K562 (cell line): ENCODE results near the gene TXNRD1. TPM values are rescaled to one million over a fixed set of nuclear protein-coding genes. Genes with fewer than 3 reads are reported as not detected.
A peak's percentile ranks its signal among the peaks of the same experiment; 100 is the strongest.

ENCODE experiments used
- ATAC-seq: fragments of 200-7000 bp; cut with Tn5 transposase; 3 replicates; pipeline ENCODE4 v1.9.1; 2020; ENCODE audit warnings: moderate library complexity
- BruUV-seq: library from RNA; stranded (reverse); fragments of 400-500 nt; replicated peaks from 2 replicates; lab custom pipeline; 2021; lab: Mats Ljungman, UMichigan
- CTCF ChIA-PET: fragments of 300-600 bp; formaldehyde crosslinking; extraction: SDS; loops from one replicate; lab custom pipeline; 2021; ENCODE audit warnings: low intra/inter-chr PET ratio; lab: Yijun Ruan, JAX
- POLR2A ChIA-PET: fragments of 300-600, 350-650 bp; sonication (Branson Sonifier 250); formaldehyde crosslinking; extraction: SDS; loops from one replicate; lab custom pipeline; 2021; ENCODE audit warnings: antibody characterized with exemption, inconsistent platforms; lab: Yijun Ruan, JAX
- DNase-seq, 4 experiments: peaks; one replicate each; pipeline versions ENCODE4 v3.0.0 to v3.0.0-alpha.2; 2011 to 2018; ENCODE audit warnings: low spot score in 3 of 4, mixed read lengths in 3 of 4; ENCODE audit errors: extremely low read depth in 1 of 4
- FAIRE-seq: peaks from 2 replicates; lab custom pipeline; 2011; peaks lifted over from hg19 to GRCh38; lab: Jason Lieb, UNC
- H2AFZ ChIP-seq: 2 replicates; pipeline ENCODE4 v1.6.0; 2011; ENCODE audit warnings: low read depth, low read length, control low read depth, inconsistent platforms
- H3K27ac ChIP-seq: fragments of 200-600 bp; 3 replicates; pipeline ENCODE4 v1.8.0; 2011; ENCODE audit warnings: low read depth, mild to moderate bottlenecking, control low read depth, inconsistent platforms, low read length, moderate library complexity, mixed read lengths; ENCODE audit errors: extremely low read depth
- H3K27me3 ChIP-seq, 2 experiments: fragments of 300-600 bp in 1 of 2; 2 replicates in 1 of 2; 3 replicates in 1 of 2; pipeline versions ENCODE4 v1.6.0 to v1.8.0; 2011; ENCODE audit warnings: inconsistent platforms in 2 of 2, low read length in 2 of 2, mild to moderate bottlenecking in 1 of 2, mixed read lengths in 1 of 2, moderate library complexity in 1 of 2; ENCODE audit not compliant: control insufficient read depth in 2 of 2, insufficient read depth in 2 of 2
- H3K36me3 ChIP-seq: fragments of 300-600 bp; 3 replicates; pipeline ENCODE4 v1.8.0; 2011; ENCODE audit warnings: mild to moderate bottlenecking, low read length, inconsistent platforms; ENCODE audit not compliant: control insufficient read depth, insufficient read depth
- H3K4me1 ChIP-seq, 2 experiments: fragments of 200-600 bp in 1 of 2; replicated peaks in 1 of 2; 2 replicates in 1 of 2; 3 replicates in 1 of 2; pipeline versions ENCODE4 v1.5.1 to v1.8.0; 2011; ENCODE audit warnings: inconsistent platforms in 2 of 2, low read length in 2 of 2, mild to moderate bottlenecking in 1 of 2, mixed read lengths in 1 of 2, moderate library complexity in 1 of 2; ENCODE audit not compliant: control insufficient read depth in 2 of 2, insufficient read depth in 2 of 2
- H3K4me2 ChIP-seq: 2 replicates; pipeline ENCODE4 v1.6.1; 2011; ENCODE audit warnings: low read length, control low read depth, inconsistent platforms, mixed read lengths; ENCODE audit not compliant: insufficient read depth
- H3K4me3 ChIP-seq: fragments of 200-600 bp; sonication (generic), shearing (Covaris generic); 2 replicates; pipeline ENCODE4 v1.5.1; 2016; ENCODE audit warnings: control low read depth, inconsistent platforms
- H3K79me2 ChIP-seq: fragments of 200-600 bp; 3 replicates; pipeline ENCODE4 v1.8.0; 2011; ENCODE audit warnings: low read length, inconsistent platforms; ENCODE audit not compliant: control insufficient read depth, insufficient read depth
- H3K9ac ChIP-seq, 2 experiments: 2 replicates each; pipeline versions ENCODE4 v1.6.0 to v1.6.1; 2011; ENCODE audit warnings: low read depth in 2 of 2, low read length in 2 of 2, control low read depth in 1 of 2, inconsistent platforms in 1 of 2, mild to moderate bottlenecking in 1 of 2, mixed read lengths in 1 of 2; ENCODE audit not compliant: insufficient read depth in 1 of 2
- H3K9me1 ChIP-seq: one replicate; pipeline ENCODE4 v1.6.0; 2011; ENCODE audit warnings: inconsistent platforms, mild to moderate bottlenecking, low read length, moderate library complexity; ENCODE audit not compliant: control insufficient read depth, insufficient read depth
- H3K9me3 ChIP-seq: replicated peaks from 2 replicates; pipeline ENCODE4 v1.5.1; 2011; ENCODE audit warnings: low read depth, low read length, inconsistent platforms; ENCODE audit not compliant: control insufficient read depth, insufficient read depth
- H4K20me1 ChIP-seq: replicated peaks from 2 replicates; pipeline ENCODE4 v1.6.1; 2011; ENCODE audit warnings: low read length, inconsistent platforms, mixed read lengths; ENCODE audit not compliant: control insufficient read depth, insufficient read depth
- CBX5 ChIP-seq: IDR thresholded peaks from 2 replicates; pipeline ENCODE4 v1.6.1; 2014; ENCODE audit warnings: low read depth, borderline replicate concordance
- CREB1 ChIP-seq, 2 experiments: sonication (generic) in 1 of 2; formaldehyde crosslinking in 1 of 2; IDR thresholded peaks; 2 replicates each; pipeline versions ENCODE4 v1.6.1 to v1.8.0; 2012 to 2022; ENCODE audit warnings: inconsistent platforms in 1 of 2, mild to moderate bottlenecking in 1 of 2, missing genetic modification reagents in 1 of 2, moderate library complexity in 1 of 2
- CREB3L1 ChIP-seq: fragments of 450-650 bp; IDR thresholded peaks from 2 replicates; pipeline ENCODE4 v1.6.1; 2014; ENCODE audit warnings: low read depth, mild to moderate bottlenecking, moderate library complexity, borderline replicate concordance
- GATA2 ChIP-seq: sonication (generic); formaldehyde crosslinking; IDR thresholded peaks from 2 replicates; pipeline ENCODE4 v1.4.0; 2020; ENCODE audit warnings: mild to moderate bottlenecking, missing genetic modification reagents
- GTF2A2 ChIP-seq: IDR thresholded peaks from 2 replicates; pipeline ENCODE4 v1.6.1; 2016; ENCODE audit warnings: mild to moderate bottlenecking, missing genetic modification characterization, missing compliant biosample characterization
- L3MBTL2 ChIP-seq: fragments of 450-650 bp; IDR thresholded peaks from 2 replicates; pipeline ENCODE4 v1.6.1; 2016; ENCODE audit warnings: mild to moderate bottlenecking, moderate library complexity
- MCM5 ChIP-seq: fragments of 450-650 bp; IDR thresholded peaks from 2 replicates; pipeline ENCODE4 v1.6.1; 2016; ENCODE audit warnings: low read depth
- OTX1 ChIP-seq: fragments of 450-650 bp; formaldehyde crosslinking; IDR thresholded peaks from 2 replicates; pipeline ENCODE4 v1.4.0; 2022; ENCODE audit warnings: mild to moderate bottlenecking
- RFX1 ChIP-seq: fragments of 450-650 bp; IDR thresholded peaks from 2 replicates; pipeline ENCODE4 v1.6.1; 2016; ENCODE audit warnings: mild to moderate bottlenecking, moderate library complexity
- SETDB1 ChIP-seq: IDR thresholded peaks from one replicate; pipeline ENCODE4 v1.6.1; 2012; ENCODE audit warnings: low read length, control low read depth, inconsistent platforms
- ZNF583 ChIP-seq: fragments of 250-450 bp; sonication (Bioruptor Pico); IDR thresholded peaks from 2 replicates; pipeline ENCODE4 v1.4.0; 2020
- ZNF696 ChIP-seq: fragments of 250-450 bp; sonication (Bioruptor Pico); conservative IDR thresholded peaks from 2 replicates; pipeline ENCODE4 v1.4.0; 2020; ENCODE audit warnings: mild to moderate bottlenecking, moderate library complexity
- WGBS: fragments of 100-300 bp; shearing (Covaris generic); methylation state at CpG from one replicate; pipeline ENCODE4 v1.1.6; 2016; ENCODE audit warnings: low coverage, mixed read lengths; ENCODE audit not compliant: insufficient coverage; ENCODE audit errors: missing lambda C conversion rate; 5-methylcytosine and 5-hydroxymethylcytosine counted together
- in situ Hi-C: fragments of 300-500 bp; cut with MboI; formaldehyde crosslinking; loops from 4 replicates; pipeline ENCODE4 v1.15.0; 2018; ENCODE audit warnings: inconsistent platforms, mixed read lengths
- intact Hi-C: fragments of 100-400 bp; cut with micrococcal nuclease; formaldehyde crosslinking; loops from 2 replicates; pipeline ENCODE4 v1.14.2; 2022
- polyA plus RNA-seq, 8 experiments: library from polyadenylated mRNA; depleted of rRNA in 4 of 8; stranded (reverse) in 5 of 8; unstranded in 3 of 8; fragments of >200 nt; fragmentation: Nextera tagmentation in 2 of 8; fragmentation: Illumina TruSeq in 1 of 8; extraction: Ambion mirVana in 2 of 8; extraction: Trizol in 1 of 8; gene quantifications; 2 replicates each; pipeline versions ENCODE4 v1.2.1 to v1.2.3, GENCODE V29; 2011 to 2014; ENCODE audit warnings: inconsistent platforms in 1 of 8, missing spikeins in 1 of 8
- total RNA-seq, 7 experiments: library from RNA; depleted of rRNA in 6 of 7; stranded (reverse); fragments of >200 nt in 6 of 7; fragmentation: Illumina TruSeq in 2 of 7; extraction: Trizol in 2 of 7; gene quantifications; 2 replicates each; pipeline versions ENCODE4 v1.2.1 to v1.2.3, GENCODE V29; 2011 to 2021; ENCODE audit warnings: low replicate concordance in 1 of 7

Gene TXNRD1
- total and polyA plus RNA-seq, 9 of the 15 experiments (the other 6 are each of a cell fraction or from before 2014, with no cell fraction given), result 107 to 189 (median 146) TPM

- TF ChIP-seq CREB1 (IDR thresholded peaks at IDR 0.05) (no peak), CREB1 (CRISPR knock-in tag; IDR thresholded peaks at IDR 0.05) (no peak), ZNF583 (no peak), CREB3L1 (no peak), CBX5 (no peak), RFX1 (peak; percentile 65), SETDB1 (no peak), ZNF696 (CRISPR knock-in tag) (no peak), GATA2 (no peak), L3MBTL2 (no peak)
These were observed 145.6 kb downstream of the TXNRD1 start (continued) for GRCh38 chr12:104360983-104361707.

- no peak overlapping the region for H3K4me2 ChIP-seq
- intact Hi-C loops, result no loop called here
- no peaks in the 10 kb centered on the region for H3K79me2 ChIP-seq
- TF ChIP-seq MCM5 (no peak), OTX1 (CRISPR knock-in tag) (no peak), GTF2A2 (tag) (no peak)
- TF ChIP-seq, all 486 proteins: peak for 0
- H3K27me3 ChIP-seq, result no peaks in the 10 kb centered on the region
- WGBS, result 35% methylated on average over 4 of the region's 5 CpGs
- no peaks in the 10 kb centered on the region for H4K20me1 ChIP-seq
- no peaks in the 10 kb centered on the region for H3K36me3 ChIP-seq
- no peak overlapping the region for H2AFZ ChIP-seq
- in situ Hi-C loops, result loop anchor here (25.0 kb wide), 1 partner anchor 1021 kb away; no protein-coding TSS in a partner anchor
- DNase-seq, result no peak
- no peak overlapping the region for H3K9ac ChIP-seq
- H3K9me1 ChIP-seq, result no peaks in the 10 kb centered on the region
- H3K4me3 ChIP-seq, result no peak overlapping the region
- ATAC-seq, result no peak
- no peaks in the 10 kb centered on the region; a peak in 1 of 5 replicates for H3K4me1 ChIP-seq
- no peak for FAIRE-seq
- BruUV-seq, result no TSS peak
- peaks cover 5% of the 10 kb centered on the region; the same call in 1 of the 2 replicates for H3K9me3 ChIP-seq
- ChIA-PET POLR2A (interaction anchor here (0.6 kb wide), 1 partner anchor 66 kb away, joined by 3 read pairs; no protein-coding TSS in a partner anchor), CTCF (no interaction called here)
- H3K27ac ChIP-seq, result no peak overlapping the region
These were observed 150.4 kb downstream of the TXNRD1 start for GRCh38 chr12:104365921-104366410.
